Measurements from ENCODE around the gene AP2A1. TPM values are rescaled to one million over a fixed set of nuclear protein-coding genes. Genes with fewer than 3 reads are reported as not detected.
A peak's percentile ranks its signal among the peaks of the same experiment; 100 is the strongest.

AP2A1 gene
- total and polyA plus RNA-seq, 10 of the 15 experiments (the other 5 are each of a cell fraction or from before 2014, with no cell fraction given), result 0.68 to 78.8 (median 33.8) TPM

DNA sequence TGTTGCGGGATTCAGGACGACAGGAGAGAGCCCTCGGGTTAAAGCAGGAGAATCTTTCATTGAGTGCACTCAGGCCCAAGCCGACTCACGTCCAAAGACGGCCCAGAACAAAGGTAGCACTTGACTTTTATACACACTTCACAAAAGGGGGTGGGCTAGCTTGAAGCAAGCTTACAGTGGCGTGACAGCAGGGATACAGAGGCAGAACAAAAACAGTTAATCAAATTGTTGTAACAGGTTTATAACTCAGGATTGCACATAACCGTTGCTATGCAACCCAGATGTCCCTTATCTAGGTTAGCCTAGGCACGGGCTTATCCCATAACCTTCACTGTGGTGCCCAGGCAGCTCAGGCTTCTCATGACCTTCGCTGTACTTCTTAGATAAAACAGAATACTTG lies 53.3 kb downstream of the AP2A1 start (continued):
- no peak for TF ChIP-seq SIX5 (IDR thresholded peaks at IDR 0.05; ENCODE audit: low read depth, low read length, severe bottlenecking)
- no peak for TF ChIP-seq TAF1 (IDR thresholded peaks at IDR 0.05; ENCODE audit: borderline replicate concordance, low read depth, low read length)
- TF ChIP-seq SUZ12 (IDR thresholded peaks at IDR 0.05; ENCODE audit: unreplicated experiment), result no peak

DNA sequence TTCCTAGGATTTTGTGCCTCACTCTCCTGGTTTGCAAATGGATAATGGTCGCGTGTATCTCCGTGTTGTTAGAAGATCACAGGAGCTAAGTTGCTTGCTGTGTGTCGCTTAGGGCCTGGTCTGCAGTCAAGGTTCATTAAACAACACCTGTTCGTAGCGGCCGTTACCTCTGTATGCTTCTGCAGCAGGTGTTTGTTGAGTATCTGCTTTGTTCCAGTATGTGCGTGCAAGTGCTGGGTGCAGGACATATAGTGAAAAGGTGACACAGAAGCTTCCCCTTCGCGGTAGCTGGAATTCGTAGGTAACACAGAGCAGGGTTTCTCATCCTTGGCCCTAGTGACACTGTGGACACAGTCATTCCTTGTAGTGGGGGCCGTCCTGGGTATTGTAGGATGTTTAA lies 56.7 kb downstream of the AP2A1 start:
- FAIRE-seq (no peak), DNase-seq (ENCODE audit: low read depth, low spot score) (no peak), ATAC-seq (no peak)
- BruUV-seq (replicated peaks), result no TSS peak
- Histone ChIP-seq H3K79me2 (ENCODE audit: control insufficient read depth, insufficient read depth, low read length) (peaks cover 26% of the 10 kb centered on the region), H2AFZ (ENCODE audit: control insufficient read depth, low read depth, low read length) (no peak overlapping the region), H3K4me2 (ENCODE audit: control insufficient read depth, insufficient read depth) (peak overlapping the region; percentile 42), H3K27ac (ENCODE audit: control insufficient read depth, insufficient read depth) (0 out of 2 replicates have a peak overlapping the region, but pooled peaks have one; percentile 19), H3K4me1 (ENCODE audit: control insufficient read depth, insufficient read depth, low read length) (peaks cover 10% of the 10 kb centered on the region), H3K9ac (ENCODE audit: control insufficient read depth, insufficient read depth, low read length) (no peak overlapping the region), H3K27me3 (replicated peaks in 1 of 2; ENCODE audit: control insufficient read depth in 2 of 2, insufficient read depth in 2 of 2, low read length in 1 of 2) (no peaks in the 10 kb centered on the region), H3K9me3 (replicated peaks; ENCODE audit: control insufficient read depth, insufficient read depth, low read length) (no peaks in the 10 kb centered on the region), H3K36me3 (ENCODE audit: control insufficient read depth in 2 of 2, insufficient read depth in 2 of 2, low read length in 1 of 2) (peaks cover 3 to 18% of the 10 kb centered on the region in 2 experiments), H3K4me3 (no peak overlapping the region), H4K20me1 (ENCODE audit: control insufficient read depth, insufficient read depth) (peaks cover 3% of the 10 kb centered on the region)
- intact Hi-C loops (cut with micrococcal nuclease; ENCODE audit: unreplicated experiment), result no loop called here
- POLR2A ChIA-PET, result interaction anchor here (0.6 kb wide), 1 partner anchor 92 kb away, joined by 5 read pairs; no protein-coding TSS in a partner anchor
- RAD21 ChIA-PET (ENCODE audit: unreplicated experiment), result interaction anchor here (0.6 kb wide), 1 partner anchor 45 kb away, joined by 3 read pairs; no protein-coding TSS in a partner anchor
- SMC1A ChIA-PET (ENCODE audit: uncharacterized antibody, unreplicated experiment), result no interaction called here
- TF ChIP-seq TCF12 (IDR thresholded peaks at IDR 0.05; ENCODE audit: low read depth, low read length) (0 out of 2 replicates have a peak, but pooled peaks have one; percentile 21), PAX5 (IDR thresholded peaks at IDR 0.05; ENCODE audit: borderline replicate concordance, low read depth, low read length) (no peak)
- 52% methylated on average over 12 of the region's 12 CpGs for WGBS (ENCODE audit: insufficient coverage, insufficient replicate concordance, low lambda C conversion rate, missing lambda C conversion rate)
- CTCF ChIA-PET, result no interaction called here
- in situ Hi-C loops (cut with MboI), result no loop called here

DNA sequence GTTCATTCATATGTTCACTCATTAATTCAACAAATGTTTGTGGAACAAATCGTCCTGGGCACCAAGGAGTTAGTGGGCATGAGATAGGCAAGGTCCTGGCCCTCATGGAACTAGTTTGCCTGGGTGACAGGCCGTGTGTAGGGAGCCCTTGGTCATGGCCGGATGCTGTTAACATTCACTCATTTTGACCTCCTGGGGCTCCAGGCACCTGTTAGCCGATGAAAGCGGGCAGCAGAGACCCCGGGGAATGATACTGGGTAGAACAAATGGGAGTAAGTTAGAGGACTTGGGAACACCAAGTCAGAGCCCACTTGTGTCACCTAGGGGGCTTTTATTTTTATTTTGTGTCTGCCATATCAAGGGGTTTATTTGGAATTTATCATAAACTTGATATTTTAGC lies 57.9 kb downstream of the AP2A1 start:
- Histone ChIP-seq H3K27me3 (replicated peaks in 1 of 2; ENCODE audit: control insufficient read depth in 2 of 2, insufficient read depth in 2 of 2, low read length in 1 of 2) (no peaks in the 10 kb centered on the region), H3K27ac (ENCODE audit: control insufficient read depth, insufficient read depth) (no peak overlapping the region), H3K4me1 (ENCODE audit: control insufficient read depth, insufficient read depth, low read length) (peaks cover 5% of the 10 kb centered on the region; the same call in 1 of the 2 replicates), H3K9me3 (replicated peaks; ENCODE audit: control insufficient read depth, insufficient read depth, low read length) (no peaks in the 10 kb centered on the region), H3K36me3 (ENCODE audit: control insufficient read depth in 2 of 2, insufficient read depth in 2 of 2, low read length in 1 of 2) (peaks cover 5 to 18% of the 10 kb centered on the region in 2 experiments), H2AFZ (ENCODE audit: control insufficient read depth, low read depth, low read length) (no peak overlapping the region), H3K4me2 (ENCODE audit: control insufficient read depth, insufficient read depth) (no peak overlapping the region), H3K79me2 (ENCODE audit: control insufficient read depth, insufficient read depth, low read length) (peaks cover 14% of the 10 kb centered on the region), H3K4me3 (no peak overlapping the region), H4K20me1 (ENCODE audit: control insufficient read depth, insufficient read depth) (peaks cover 3% of the 10 kb centered on the region), H3K9ac (ENCODE audit: control insufficient read depth, insufficient read depth, low read length) (no peak overlapping the region)
- intact Hi-C loops (cut with micrococcal nuclease; ENCODE audit: unreplicated experiment) (no loop called here), in situ Hi-C loops (cut with MboI) (no loop called here)
- DNase-seq (ENCODE audit: low read depth, low spot score) (no peak), FAIRE-seq (no peak), ATAC-seq (no peak)
- ChIA-PET POLR2A (interaction anchor here (0.6 to 1.2 kb wide), 2 partner anchors 14 to 16 kb away, joined by 3 read pairs; no protein-coding TSS in a partner anchor), SMC1A (ENCODE audit: uncharacterized antibody, unreplicated experiment) (no interaction called here), CTCF (no interaction called here), RAD21 (ENCODE audit: unreplicated experiment) (interaction anchor here (0.7 kb wide), 1 partner anchor 251 kb away, joined by 5 read pairs; no protein-coding TSS in a partner anchor)
- WGBS (ENCODE audit: insufficient coverage, insufficient replicate concordance, low lambda C conversion rate, missing lambda C conversion rate), result 74% methylated on average over 6 of the region's 6 CpGs
- no TSS peak for BruUV-seq (replicated peaks)
- TF ChIP-seq RAD51 (IDR thresholded peaks at IDR 0.05) (no peak), CEBPB (IDR thresholded peaks at IDR 0.05; ENCODE audit: borderline replicate concordance in 1 of 2, low read depth in 2 of 2, low read length in 2 of 2) (no peak), NFIC (IDR thresholded peaks at IDR 0.05; ENCODE audit: low read depth, low read length) (no peak), POLR2AphosphoS2 (IDR thresholded peaks at IDR 0.05; ENCODE audit: low read depth, low read length) (no peak), YY1 (IDR thresholded peaks at IDR 0.05; ENCODE audit: low read depth, low read length) (no peak)
- TF ChIP-seq, protein P1, sequence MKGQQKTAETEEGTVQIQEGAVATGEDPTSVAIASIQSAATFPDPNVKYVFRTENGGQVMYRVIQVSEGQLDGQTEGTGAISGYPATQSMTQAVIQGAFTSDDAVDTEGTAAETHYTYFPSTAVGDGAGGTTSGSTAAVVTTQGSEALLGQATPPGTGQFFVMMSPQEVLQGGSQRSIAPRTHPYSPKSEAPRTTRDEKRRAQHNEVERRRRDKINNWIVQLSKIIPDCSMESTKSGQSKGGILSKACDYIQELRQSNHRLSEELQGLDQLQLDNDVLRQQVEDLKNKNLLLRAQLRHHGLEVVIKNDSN (IDR thresholded peaks at IDR 0.05; ENCODE audit: borderline replicate concordance, extremely low read length, insufficient read depth, low read depth, low read length), result no peak
- TF ChIP-seq, protein P2, sequence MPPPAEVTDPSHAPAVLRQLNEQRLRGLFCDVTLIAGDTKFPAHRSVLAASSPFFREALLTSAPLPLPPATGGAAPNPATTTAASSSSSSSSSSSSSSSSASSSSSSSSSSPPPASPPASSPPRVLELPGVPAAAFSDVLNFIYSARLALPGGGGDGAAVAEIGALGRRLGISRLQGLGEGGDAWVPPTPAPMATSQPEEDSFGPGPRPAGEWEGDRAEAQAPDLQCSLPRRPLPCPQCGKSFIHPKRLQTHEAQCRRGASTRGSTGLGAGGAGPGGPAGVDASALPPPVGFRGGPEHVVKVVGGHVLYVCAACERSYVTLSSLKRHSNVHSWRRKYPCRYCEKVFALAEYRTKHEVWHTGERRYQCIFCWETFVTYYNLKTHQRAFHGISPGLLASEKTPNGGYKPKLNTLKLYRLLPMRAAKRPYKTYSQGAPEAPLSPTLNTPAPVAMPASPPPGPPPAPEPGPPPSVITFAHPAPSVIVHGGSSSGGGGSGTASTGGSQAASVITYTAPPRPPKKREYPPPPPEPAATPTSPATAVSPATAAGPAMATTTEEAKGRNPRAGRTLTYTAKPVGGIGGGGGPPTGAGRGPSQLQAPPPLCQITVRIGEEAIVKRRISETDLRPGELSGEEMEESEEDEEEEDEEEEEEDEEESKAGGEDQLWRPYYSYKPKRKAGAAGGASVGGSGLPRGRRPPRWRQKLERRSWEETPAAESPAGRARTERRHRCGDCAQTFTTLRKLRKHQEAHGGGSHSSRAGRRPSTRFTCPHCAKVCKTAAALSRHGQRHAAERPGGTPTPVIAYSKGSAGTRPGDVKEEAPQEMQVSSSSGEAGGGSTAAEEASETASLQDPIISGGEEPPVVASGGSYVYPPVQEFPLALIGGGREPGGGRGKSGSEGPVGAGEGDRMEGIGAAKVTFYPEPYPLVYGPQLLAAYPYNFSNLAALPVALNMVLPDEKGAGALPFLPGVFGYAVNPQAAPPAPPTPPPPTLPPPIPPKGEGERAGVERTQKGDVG (CRISPR knock-in tag; IDR thresholded peaks at IDR 0.05), result no peak

Data from GM12878 (cell line).